Upper lobe of right lung (tissue), 1 donor: Measurements from ENCODE around the gene PPARD. TPM values are rescaled to one million over a fixed set of nuclear protein-coding genes. Genes with fewer than 3 reads are reported as not detected.

ENCODE experiments used
- ATAC-seq: fragments of 200-7000 bp; cut with Tn5 transposase; one replicate; pipeline ENCODE4 v1.9.1; 2020; ENCODE audit warnings: mild to moderate bottlenecking, moderate library complexity
- DNase-seq: peaks from one replicate; pipeline ENCODE4 v3.0.0-alpha.2; 2020
- H3K27ac ChIP-seq: fragments of 200-600 bp; one replicate; pipeline ENCODE4 v1.8.0; 2022
- H3K27me3 ChIP-seq: fragments of 200-600 bp; one replicate; pipeline ENCODE4 v1.8.0; 2022; ENCODE audit warnings: mild to moderate bottlenecking
- H3K36me3 ChIP-seq: fragments of 200-600 bp; one replicate; pipeline ENCODE4 v1.8.0; 2022
- H3K4me1 ChIP-seq: fragments of 200-600 bp; one replicate; pipeline ENCODE4 v1.8.0; 2022
- H3K4me3 ChIP-seq: fragments of 200-600 bp; one replicate; pipeline ENCODE4 v1.8.0; 2022; ENCODE audit warnings: mild to moderate bottlenecking
- H3K9me3 ChIP-seq: fragments of 200-600 bp; one replicate; pipeline ENCODE4 v1.8.0; 2022
- CTCF ChIP-seq: fragments of 200-600 bp; IDR thresholded peaks from one replicate; pipeline ENCODE4 v1.8.0; 2022; ENCODE audit warnings: antibody characterized with exemption
- intact Hi-C: fragments of 100-400 bp; cut with DNase I; formaldehyde crosslinking; loops from one replicate; pipeline ENCODE4 v1.11.0; 2022
- total RNA-seq: library from RNA; stranded (reverse); fragmentation: NEBNext Ultra II Directional; extraction: Animal tissue kit (Norgen Biotek cat#: 25700); gene quantifications from one replicate; pipeline ENCODE4 v1.2.1, GENCODE V29; 2021
- donor health status: DM: no; HTN: yes; CAD: no; lungs with severe emphysema.

The PPARD gene
- total RNA-seq, 1 donor from 2014 or later = 31.6 TPM

GRCh38 chr6:35372633-35373032 is 30.3 kb downstream of the PPARD start:
- no peak overlapping the region for H3K27ac ChIP-seq
- H3K9me3 ChIP-seq = no peaks in the 10 kb centered on the region
- peaks cover 38% of the 10 kb centered on the region for H3K4me1 ChIP-seq
- TF ChIP-seq CTCF = no peak
- DNase-seq (no peak), ATAC-seq (no peak)
- intact Hi-C loops = no loop called here
- H3K4me3 ChIP-seq = no peak overlapping the region
- H3K36me3 ChIP-seq = no peaks in the 10 kb centered on the region
- H3K27me3 ChIP-seq = no peaks in the 10 kb centered on the region

GRCh38 chr6:35376281-35376680 is 33.9 kb downstream of the PPARD start:
- Histone ChIP-seq H3K4me3 (no peak overlapping the region), H3K4me1 (peaks cover 8% of the 10 kb centered on the region), H3K36me3 (no peaks in the 10 kb centered on the region), H3K27ac (no peak overlapping the region), H3K9me3 (no peaks in the 10 kb centered on the region), H3K27me3 (no peaks in the 10 kb centered on the region)
- peak; percentile 23 for ATAC-seq
- TF ChIP-seq CTCF = no peak
- no peak for DNase-seq
- intact Hi-C loops = no loop called here

GRCh38 chr6:35377002-35377401 is 34.6 kb downstream of the PPARD start:
- no peaks in the 10 kb centered on the region for H3K36me3 ChIP-seq
- ATAC-seq = no peak
- intact Hi-C loops = no loop called here
- no peaks in the 10 kb centered on the region for H3K27me3 ChIP-seq
- no peaks in the 10 kb centered on the region for H3K9me3 ChIP-seq
- no peak for DNase-seq
- H3K27ac ChIP-seq = no peak overlapping the region
- peaks cover 6% of the 10 kb centered on the region for H3K4me1 ChIP-seq
- no peak overlapping the region for H3K4me3 ChIP-seq
- TF ChIP-seq CTCF = no peak

GRCh38 chr6:35378261-35378660 is 35.9 kb downstream of the PPARD start:
- Histone ChIP-seq H3K4me1 (peaks cover 6% of the 10 kb centered on the region), H3K4me3 (no peak overlapping the region), H3K27me3 (no peaks in the 10 kb centered on the region), H3K9me3 (no peaks in the 10 kb centered on the region), H3K27ac (no peak overlapping the region), H3K36me3 (no peaks in the 10 kb centered on the region)
- ATAC-seq (no peak), DNase-seq (no peak)
- intact Hi-C loops = no loop called here
- TF ChIP-seq CTCF = no peak

- H3K4me1 ChIP-seq = peaks cover 6% of the 10 kb centered on the region
- no peaks in the 10 kb centered on the region for H3K36me3 ChIP-seq
- no peak for TF ChIP-seq CTCF
- no peak overlapping the region for H3K4me3 ChIP-seq
- intact Hi-C loops = no loop called here
- DNase-seq (no peak), ATAC-seq (no peak)
- no peak overlapping the region for H3K27ac ChIP-seq
- H3K27me3 ChIP-seq = no peaks in the 10 kb centered on the region
- no peaks in the 10 kb centered on the region for H3K9me3 ChIP-seq
Observed at GRCh38 chr6:35381132-35381531, 38.8 kb downstream of the PPARD start.

GRCh38 chr6:35382015-35382414 is 39.7 kb downstream of the PPARD start:
- DNase-seq = no peak
- Histone ChIP-seq H3K27ac (no peak overlapping the region), H3K4me1 (peaks cover 6% of the 10 kb centered on the region), H3K4me3 (no peak overlapping the region), H3K9me3 (no peaks in the 10 kb centered on the region), H3K36me3 (no peaks in the 10 kb centered on the region), H3K27me3 (no peaks in the 10 kb centered on the region)
- no peak for TF ChIP-seq CTCF
- intact Hi-C loops = no loop called here
- ATAC-seq = no peak
